GM13976 (cell line): ENCODE data around the gene ARHGEF2.

Source experiments
- DNase-seq: peaks from one replicate; pipeline ENCODE4 v3.0.0; 2012; ENCODE audit warnings: low spot score
- in situ Hi-C: fragments of 300-500 bp; cut with MboI; formaldehyde crosslinking; loops from one replicate; pipeline ENCODE4 v1.12.0; 2022; ENCODE audit warnings: low sequenced_read_pairs, mixed read lengths, inconsistent platforms; ENCODE audit not compliant: unreplicated experiment
- TF ChIP-seq, protein P1 (sequence below): IDR thresholded peaks from 2 replicates; pipeline ENCODE4 v1.5.1; 2012; ENCODE audit warnings: borderline replicate concordance, mild to moderate bottlenecking; ENCODE audit not compliant: insufficient read depth; ENCODE audit errors: extremely low read depth, missing control alignments, control extremely low read depth

Gene ARHGEF2

DNA sequence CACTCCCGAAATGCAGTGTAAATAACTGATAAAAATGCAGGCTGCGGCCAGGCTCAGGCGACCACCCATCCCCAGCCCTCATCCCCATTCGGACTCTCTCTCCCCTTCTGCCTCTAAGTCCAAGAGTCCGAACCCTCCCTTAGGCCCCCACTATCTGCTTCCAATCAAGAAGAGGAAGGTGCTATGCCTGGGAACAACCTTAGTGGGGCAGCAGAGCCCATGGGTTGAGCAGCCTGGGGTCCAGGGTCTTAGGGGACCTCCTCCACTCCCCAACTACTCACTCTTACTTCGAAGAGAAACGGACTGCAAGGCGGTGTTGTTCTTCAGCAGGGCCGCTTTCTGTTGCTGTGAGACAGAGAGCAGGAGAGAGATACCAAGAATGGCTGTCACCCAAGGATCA is 12.2 kb downstream of the ARHGEF2 start:
- DNase-seq: no peak
- TF ChIP-seq, protein P1, sequence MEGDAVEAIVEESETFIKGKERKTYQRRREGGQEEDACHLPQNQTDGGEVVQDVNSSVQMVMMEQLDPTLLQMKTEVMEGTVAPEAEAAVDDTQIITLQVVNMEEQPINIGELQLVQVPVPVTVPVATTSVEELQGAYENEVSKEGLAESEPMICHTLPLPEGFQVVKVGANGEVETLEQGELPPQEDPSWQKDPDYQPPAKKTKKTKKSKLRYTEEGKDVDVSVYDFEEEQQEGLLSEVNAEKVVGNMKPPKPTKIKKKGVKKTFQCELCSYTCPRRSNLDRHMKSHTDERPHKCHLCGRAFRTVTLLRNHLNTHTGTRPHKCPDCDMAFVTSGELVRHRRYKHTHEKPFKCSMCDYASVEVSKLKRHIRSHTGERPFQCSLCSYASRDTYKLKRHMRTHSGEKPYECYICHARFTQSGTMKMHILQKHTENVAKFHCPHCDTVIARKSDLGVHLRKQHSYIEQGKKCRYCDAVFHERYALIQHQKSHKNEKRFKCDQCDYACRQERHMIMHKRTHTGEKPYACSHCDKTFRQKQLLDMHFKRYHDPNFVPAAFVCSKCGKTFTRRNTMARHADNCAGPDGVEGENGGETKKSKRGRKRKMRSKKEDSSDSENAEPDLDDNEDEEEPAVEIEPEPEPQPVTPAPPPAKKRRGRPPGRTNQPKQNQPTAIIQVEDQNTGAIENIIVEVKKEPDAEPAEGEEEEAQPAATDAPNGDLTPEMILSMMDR: no peak
- in situ Hi-C loops: no loop called here

DNA sequence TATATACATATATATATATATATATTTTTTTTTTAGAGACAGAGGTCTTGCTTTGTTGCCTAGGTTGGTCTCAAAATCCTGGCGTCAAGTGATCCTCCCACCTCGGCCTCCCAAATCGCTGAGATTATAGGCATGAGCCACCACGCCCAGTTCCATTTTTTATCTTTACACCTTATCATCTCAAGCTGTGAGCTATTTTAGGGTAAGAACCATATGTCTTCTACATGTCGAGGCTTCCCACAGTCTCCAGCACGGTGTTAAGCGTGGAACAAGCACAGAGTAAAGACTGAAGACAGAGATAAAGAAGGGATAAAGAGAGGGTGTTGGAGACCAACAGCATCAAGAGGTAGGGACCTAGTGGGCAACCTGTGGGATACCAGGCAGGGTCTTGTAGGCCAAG is 14.2 kb downstream of the ARHGEF2 start:
- DNase-seq: no peak
- TF ChIP-seq, protein P1: no peak

DNA sequence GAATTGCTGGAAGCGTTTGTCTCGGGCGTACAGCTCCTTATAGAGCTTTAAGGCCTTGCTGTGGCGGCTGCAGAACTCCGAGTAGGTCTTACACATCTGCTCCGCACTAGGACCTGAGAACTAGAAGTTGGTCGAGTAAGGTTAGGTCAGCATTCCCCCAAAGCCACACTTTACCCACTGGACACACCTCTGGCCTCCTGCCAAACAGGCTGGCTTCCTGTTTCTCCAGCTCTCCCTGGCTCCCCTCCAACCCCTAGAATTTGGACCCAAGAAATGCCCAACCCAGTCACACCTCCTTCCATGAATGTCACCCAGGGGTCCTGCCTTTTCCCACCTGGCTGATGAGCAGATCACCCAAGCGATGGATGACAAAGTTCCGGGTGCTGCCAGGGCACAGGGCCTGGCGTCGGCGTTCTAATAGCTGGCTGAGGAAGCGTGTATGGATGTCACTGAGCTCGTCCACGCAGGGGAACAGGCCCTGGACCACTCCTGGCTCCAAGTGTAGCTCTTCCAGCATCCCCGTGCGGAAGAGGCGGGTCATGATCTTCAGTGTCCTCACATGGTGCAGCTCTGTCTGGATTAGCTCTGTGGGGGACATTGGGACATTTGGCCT is 15.6 kb downstream of the ARHGEF2 start:
- DNase-seq: no peak
- in situ Hi-C loops: no loop called here
- TF ChIP-seq, protein P1: no peak

More for the DNA sequence above, 14.2 kb downstream of the ARHGEF2 start:
- in situ Hi-C loops: no loop called here

DNA sequence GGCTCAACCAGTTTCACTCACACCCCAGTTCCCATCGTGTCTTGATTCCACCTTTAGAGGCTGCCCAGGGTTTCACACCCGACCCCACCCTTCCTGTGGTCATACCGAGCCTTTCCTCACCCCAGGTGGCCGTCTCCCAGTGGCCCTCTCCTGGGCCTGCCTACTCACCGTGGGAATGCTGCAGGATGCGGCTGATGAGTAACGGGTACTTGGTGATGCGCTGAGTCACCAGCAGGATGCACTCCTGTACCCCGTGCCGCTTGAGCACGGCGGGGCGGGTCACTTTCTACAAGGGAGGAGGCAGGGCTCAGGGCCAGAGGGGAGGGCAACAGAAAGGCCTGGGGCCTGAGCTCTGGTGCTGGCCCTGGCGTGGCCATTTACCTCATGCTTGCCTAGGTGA is 16.4 kb downstream of the ARHGEF2 start:
- no peak for DNase-seq
- in situ Hi-C loops: no loop called here
- TF ChIP-seq, protein P1: peak; percentile 17

DNA sequence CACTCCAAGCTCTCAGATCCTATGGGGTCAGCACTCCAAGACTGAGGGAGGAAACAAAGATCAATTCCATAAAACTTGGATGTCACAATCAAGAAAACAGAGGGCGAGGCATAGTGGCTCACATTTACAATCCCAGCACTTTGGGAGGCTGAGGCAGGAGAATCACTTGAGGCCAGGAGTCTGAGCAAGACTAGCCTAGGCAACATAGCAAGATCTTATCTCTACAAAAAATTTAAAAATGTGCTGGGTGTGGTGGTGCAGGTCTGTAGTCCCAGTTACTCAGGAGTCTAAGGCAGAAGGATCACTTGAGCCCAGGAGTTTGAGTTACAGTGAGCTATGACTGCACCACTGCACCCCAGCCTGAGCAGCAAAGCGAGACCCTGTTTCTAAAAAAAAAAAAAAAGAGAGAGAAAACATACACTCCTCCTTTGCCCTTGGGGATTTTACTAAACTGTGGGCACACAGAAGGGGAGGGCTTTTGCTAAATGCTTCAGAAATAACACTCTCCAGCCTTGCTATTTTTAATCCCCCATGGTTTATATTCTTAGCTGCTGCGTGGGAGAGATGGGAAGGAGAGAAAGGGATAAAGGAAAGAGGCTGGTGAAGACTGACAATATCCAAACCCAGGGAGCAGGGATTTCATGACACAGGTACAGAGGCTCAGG is 18.1 kb downstream of the ARHGEF2 start:
- in situ Hi-C loops: no loop called here
- TF ChIP-seq, protein P1: no peak
- DNase-seq: no peak

DNA sequence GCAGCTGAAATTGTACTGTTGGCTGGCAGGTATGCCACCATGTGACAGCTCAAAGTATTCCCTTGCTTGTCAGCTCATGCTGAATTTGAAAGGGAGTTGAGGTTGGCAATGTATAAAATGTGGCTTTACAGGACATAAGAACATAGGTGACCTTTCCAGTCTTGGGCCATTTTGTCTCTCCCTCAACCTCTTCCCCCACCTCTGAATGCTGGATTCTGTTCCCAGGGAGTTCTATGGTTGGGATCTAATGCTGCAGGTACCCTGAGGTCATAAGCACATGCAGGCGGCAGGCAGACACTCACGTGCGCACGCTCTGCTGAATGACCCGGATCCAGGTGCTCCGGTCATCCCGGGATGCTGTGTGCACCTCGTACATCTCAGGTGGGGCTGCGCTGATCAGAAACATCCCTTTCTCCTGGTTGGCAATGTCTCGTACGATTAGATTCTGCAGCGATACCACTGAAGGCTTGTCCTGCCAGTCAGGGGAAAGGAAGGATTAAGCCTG is 20.9 kb downstream of the ARHGEF2 start:
- DNase-seq: no peak
- TF ChIP-seq, protein P1: no peak
- in situ Hi-C loops: no loop called here

DNA sequence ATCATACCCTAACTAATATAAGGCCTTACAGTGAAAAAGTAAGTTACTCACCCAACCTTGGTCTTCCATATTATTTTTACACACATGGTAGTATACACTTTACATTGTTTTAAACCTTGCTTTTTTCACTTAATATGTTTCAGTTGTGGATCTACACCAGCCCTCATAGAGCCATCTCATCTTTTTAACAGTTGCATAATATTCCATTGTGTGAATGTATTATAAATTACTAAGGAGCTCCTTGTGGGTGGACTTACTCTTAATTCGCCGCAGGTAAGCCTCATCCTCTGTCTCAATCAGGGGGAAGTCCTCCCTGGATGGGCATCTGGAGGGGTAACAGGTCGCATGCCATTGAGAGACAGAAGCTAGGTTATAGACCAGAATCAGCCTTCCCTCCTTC is 23.7 kb downstream of the ARHGEF2 start:
- DNase-seq: no peak
- in situ Hi-C loops: no loop called here
- TF ChIP-seq, protein P1: no peak
